ENCODE data around the gene TRAPPC10.

Gene TRAPPC10

DNA sequence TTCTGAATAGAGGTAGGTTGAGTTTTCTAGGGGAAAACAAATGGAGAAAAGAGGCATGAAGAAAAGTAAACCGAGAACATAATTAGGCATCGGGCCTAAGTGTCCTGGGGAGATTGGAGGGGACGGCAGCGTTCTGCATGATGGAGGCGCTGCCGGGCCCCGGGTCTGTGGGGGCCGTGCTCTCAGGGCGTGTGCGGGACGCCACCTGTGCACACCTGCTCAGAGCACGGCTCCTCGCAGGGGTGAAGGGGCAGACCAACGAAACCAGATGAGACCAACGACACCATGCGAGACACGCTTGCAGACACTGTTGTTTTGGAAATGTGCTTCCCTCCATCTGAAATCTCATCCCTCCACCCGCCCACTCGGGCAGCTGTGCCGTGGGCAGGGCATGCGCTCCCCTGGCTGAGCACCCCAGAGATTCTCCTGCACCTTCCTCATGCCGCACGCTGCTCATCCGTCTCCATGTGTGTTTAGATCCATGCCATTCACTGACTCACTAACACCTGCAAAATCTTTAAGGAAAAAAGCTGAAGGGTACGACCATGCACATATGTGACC is 28.2 kb upstream of the TRAPPC10 start:
- no peak for DNase-seq

DNA sequence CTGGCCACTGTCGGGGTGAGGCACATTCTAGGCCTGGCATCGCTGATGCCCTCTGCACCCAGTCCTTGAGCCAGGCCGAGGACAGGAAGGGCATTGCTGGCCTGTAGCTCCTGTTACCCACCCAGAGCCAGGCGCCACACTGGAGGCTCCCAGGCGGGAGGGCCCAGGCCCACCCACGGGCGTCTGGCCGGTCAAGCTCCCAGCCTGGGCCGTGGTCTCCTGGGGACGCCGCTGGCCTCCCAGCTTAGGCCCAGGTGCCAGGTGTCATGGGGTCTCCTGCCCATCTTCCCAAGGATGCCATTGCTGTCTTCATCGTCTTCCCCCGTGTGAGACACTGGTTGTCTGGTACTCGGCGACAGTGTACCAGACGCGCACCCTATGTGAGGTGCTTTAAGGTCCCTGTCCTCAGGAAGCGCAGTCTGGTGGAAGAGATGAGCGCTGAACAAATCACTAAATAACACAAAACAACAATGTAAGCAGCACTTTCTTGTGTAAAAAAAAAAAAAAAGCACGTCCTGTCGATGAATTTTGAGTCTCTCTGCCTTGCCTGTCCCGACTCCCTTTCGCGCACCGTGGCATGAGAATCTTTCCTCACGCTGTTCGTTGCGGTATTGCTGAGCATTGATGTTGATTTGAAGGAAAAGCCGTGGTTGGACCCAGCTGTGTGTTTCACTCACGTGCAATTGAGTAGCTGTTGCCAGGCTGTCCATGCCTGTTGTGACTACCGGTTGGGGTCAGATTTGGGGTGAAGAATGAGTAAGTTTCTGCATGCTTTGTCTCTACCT is 27.0 kb upstream of the TRAPPC10 start:
- peak in 1 of 5 experiments; percentile 45 for DNase-seq

DNA sequence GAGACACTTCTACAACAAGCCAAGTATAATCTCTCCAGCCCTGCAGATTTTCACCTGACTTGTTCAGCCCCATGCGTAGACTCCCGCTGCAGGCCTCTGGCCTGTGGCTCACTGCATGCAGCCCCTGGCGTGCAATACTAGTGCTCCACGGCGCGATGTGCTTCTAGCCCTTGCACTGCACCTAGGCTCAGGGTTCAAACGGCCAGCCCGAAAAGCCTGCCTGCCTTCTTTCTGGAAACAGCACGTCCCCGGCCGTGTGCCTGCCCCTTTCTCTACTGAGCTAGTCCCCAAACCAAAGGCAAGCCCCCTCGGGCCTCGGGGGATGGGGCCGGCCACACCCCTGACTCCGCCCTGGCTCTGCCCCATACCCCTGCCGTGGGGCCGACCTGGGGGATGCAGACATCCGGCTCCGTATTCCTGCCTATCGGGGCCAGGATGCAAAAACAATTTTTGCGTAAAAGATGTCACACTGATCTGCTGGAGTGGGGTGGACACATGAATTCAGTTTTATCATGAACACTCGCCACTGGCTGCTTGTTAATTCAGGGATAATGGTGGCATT is 26.3 kb upstream of the TRAPPC10 start:
- DNase-seq = no peak

GRCh38 chr21:43986544-43987451 is 25.3 kb upstream of the TRAPPC10 start:
- DNase-seq = no peak

DNA sequence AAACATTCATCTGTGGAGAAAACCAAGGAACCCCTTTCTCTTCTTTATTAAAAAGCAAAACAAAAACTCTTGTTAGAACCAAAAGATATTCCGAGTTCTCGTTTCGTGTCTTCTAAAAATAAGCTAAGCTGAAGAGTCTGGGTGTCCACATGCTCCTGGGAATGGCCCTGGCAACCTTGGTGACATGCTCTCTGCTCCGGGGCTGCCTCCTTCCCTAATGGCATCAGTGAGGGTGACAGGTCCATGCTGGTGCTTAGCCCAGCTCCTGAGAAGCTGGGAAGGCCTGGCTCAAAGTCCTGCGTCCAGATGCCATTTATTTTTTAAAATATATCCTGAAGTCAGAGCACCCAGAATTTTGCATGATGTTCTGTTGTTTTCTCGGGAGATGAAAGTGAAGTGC is 24.6 kb upstream of the TRAPPC10 start:
- DNase-seq = no peak

DNA sequence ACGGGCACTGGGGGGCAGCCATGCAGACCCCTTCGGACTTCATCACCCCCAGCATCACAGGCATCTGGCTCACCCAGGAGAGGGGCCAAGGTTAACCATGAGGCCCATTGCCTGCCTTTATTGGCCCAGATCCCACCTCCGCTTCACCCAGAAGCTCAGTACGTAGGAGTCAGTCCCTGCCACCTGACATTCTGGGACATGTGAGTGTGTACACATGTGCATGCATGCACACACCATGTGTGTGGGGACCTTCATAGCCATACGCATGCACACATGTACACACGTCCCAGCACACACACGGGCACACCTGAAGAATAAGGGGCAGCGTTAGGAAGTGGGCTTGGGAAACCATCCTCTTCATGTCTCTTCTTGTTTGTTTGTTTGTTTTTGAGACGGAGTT is 24.1 kb upstream of the TRAPPC10 start:
- DNase-seq = no peak

GRCh38 chr21:43988506-43989230 is 23.4 kb upstream of the TRAPPC10 start:
- DNase-seq = no peak

DNA sequence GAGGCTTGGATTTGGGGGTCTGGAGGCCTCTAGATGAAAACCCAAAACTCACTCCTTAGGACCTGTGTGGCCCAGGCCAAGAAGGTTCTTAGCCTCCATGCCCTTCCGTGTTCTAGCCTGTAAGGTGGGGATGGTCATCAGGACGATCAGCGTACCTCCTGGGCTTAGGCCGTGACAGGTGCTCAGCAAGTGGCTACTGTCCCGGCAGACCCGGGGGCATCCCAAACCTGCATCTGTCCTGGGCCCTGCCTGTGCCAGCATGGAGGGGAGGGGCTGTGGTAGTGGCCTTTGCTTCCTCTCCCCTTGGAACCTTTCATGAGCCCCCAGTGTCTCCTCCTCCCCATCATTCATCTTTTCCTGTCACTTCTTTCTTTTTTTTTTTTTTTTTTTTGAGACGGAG is 22.7 kb upstream of the TRAPPC10 start:
- no peak for DNase-seq

DNA sequence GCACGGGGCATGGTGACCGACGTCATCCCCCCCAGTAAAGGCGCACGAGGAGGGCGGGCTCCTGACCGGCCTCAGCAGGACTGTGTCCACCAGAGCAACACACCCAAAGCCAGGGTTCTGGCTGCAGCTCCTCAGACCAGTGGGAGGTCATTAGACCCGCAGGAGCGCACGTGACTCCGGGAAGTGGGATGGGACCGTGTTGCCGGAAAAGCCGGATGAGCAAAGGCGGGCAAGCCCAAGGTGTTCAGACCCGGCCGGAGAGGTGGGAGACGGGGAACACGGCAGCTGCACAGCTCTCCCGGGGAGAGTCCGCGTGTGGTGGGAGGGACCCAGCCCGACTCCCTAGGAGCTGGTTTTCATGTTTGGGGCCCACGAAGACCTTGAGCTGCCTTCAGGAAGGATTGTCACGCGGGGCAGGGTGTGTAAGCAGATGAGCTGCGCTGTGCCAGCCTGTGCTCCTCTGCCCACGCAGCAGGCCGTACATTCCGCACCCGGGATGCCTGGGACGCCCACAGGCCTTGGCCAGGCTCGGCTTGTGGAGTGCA is 20.6 kb upstream of the TRAPPC10 start:
- no peak for DNase-seq

DNA sequence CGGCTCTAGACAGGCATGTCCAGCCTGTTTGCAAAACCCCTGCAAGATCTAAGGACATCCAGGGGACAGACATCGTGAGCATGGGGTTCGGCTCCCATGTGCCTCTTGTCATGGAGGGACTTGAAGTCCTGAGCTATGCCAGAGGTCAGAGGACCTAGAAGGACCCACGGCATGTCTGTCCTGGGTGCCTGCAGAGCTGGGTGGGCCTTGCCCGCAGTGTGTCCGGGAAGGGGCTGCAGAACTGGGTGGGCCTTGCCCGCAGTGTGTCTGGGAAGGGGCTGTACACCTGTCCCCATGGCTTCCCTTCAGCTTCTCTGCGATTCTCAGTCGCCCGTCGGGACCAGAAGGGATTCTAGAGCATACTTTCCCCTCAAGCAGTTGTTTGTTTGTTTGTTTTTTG is 20.0 kb upstream of the TRAPPC10 start:
- DNase-seq = no peak

DNA sequence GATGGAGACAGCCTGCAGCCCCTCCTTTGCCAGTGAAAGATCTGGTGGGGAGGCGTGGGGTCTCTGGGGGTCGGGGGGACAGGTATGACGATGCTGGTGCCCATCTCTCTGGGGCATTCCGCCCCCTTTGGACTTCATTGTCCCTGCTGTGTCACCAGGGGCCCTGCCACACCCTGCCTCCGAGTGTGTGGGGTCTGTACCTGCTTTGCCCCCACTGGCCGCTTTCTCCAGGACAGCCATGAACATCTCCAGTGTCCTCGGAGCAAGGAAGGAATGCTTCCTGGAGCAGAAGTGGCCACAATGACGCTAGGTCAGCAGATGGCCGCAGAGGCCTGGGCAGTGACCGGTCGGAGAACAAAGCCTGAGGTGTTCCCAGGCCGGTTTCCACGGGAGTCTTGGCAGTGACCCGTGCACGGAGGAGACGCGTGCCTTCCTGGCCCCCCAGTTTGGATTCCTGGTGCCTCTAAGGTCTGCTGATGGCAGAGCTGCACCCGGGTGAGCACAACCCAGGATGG is 18.6 kb upstream of the TRAPPC10 start:
- no peak for DNase-seq

DNA sequence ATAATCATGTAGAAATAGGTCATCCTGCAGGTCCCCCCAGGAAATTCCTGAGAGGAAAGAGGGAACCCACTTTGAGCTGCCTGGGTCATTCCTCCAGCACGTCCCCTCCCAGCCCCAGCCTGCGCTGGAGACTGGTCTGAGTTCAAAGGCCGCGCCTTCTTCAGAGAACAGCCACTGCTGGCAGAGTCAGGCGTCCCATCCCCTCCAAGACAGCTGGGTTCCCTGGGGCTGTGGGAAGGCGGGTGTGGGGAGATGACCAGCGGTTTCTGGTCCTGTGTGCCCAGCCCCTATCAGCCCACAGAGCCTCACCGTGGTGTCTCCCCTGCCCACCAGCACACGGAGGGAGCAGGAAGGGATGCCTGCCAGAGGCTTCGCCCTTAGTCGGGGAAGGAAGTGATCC is 18.0 kb upstream of the TRAPPC10 start:
- DNase-seq = no peak

GRCh38 chr21:43994646-43995045 is 17.5 kb upstream of the TRAPPC10 start:
- no peak for DNase-seq

DNA sequence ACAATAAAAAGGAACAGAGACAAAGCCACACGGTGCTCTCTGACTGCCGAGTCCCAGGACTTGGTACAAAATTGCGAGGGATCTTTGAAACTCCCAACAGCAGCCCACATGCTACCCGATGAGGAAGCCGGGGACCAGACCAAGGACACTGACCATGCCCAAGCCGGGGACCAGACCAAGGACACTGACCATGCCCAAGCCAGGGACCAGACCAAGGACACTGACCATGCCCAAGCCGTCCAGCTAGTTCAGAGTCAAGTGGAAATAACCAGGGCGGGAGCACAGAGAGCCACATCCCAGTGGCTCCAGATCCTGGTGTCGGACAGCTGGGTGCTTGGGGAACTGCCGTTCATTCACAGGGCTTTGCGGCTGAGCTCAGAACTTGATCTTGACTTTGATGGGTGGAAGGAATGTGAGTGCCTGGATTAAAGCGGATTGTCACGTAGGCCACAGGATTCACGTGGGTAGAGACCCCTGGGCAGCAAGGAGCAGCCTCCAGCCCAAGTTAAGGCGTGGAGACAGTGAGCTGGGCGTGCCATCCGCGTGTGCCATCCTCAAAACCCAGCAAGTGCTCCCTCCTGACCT is 16.5 kb upstream of the TRAPPC10 start:
- no peak for DNase-seq

DNA sequence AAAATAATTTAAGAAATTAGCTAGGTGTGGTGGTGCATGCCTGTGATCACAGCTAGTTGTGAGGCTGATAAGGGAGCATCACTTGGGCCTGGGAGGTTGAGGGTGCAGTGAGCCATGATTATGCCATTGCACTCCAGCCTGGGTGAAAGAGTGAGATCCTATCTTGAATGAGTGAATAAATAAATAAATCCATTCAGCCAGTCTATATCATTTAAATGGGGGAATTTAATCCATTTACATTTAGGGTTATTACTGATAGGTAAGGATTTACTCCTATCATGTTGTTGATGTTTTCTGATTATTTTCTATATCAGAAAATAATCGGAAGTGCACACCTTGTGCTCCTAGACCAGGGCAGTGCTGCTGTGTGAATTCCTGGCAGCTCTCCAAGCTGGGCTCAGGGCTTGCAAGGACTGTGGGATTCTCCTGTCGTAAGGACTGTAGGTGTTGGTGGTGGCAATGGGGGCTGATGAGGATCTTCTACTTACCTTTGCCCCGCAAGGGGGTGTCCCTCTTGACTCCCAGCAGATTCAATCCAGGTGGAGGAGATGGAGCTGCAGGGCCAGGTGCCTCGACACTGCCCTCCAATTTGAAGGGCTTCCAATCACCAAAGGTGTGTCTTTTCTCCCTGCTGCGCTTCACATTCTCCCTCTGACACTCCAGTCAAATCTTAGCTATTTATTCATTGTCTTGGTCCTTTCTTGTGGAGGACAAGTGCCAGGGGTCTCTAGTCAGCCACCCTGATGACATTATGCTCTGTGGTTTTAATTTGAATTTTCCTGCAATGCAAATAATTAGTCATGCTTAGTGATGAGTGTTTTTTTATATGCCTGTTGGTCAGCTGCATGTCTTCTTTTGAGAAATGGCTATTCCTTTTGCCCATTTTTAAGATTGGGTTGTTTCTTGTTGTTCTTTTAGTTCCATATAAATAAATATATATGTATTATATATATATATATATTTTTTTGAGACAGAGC is 14.1 kb upstream of the TRAPPC10 start:
- no peak for DNase-seq

DNA sequence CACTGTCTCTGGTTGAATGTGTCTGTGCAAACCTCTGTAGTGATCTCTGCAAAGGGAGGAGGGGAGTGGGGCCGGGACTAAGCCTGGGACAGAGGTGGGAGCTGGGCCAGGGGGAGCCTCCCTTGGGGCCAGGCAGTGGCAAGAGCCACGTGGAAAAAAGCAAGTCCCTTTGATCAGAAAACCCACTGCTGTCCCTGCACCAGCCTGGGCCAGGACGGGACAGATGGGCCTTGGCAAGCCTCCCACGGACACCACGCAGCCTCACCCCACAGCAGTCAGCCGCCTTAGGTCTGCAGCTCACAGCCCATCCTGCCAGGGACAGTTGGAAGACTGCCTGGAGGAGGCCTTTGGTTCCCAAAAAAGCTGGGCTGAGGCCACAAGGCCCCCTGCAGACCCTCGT is 11.7 kb upstream of the TRAPPC10 start:
- DNase-seq = no peak

DNA sequence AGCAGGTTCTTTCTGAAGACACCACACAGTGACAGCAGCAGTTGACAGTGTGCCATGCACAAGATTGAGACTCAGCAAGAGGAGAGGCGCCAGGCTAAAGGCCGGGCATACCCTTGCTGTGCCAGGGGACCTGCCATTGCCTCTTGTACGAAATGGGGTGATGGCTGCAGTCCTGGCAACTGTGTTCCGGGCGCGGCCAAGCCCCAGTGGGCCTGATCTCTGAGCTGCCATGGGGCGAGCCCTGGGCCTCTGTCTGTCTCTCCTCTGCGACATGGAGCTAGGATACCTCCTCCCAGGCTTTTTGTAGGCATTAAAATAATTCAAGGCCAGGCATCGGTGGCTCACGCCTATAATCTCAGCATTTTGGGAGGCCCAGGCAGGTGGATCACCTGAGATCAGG is 9.6 kb upstream of the TRAPPC10 start:
- DNase-seq = no peak

DNA sequence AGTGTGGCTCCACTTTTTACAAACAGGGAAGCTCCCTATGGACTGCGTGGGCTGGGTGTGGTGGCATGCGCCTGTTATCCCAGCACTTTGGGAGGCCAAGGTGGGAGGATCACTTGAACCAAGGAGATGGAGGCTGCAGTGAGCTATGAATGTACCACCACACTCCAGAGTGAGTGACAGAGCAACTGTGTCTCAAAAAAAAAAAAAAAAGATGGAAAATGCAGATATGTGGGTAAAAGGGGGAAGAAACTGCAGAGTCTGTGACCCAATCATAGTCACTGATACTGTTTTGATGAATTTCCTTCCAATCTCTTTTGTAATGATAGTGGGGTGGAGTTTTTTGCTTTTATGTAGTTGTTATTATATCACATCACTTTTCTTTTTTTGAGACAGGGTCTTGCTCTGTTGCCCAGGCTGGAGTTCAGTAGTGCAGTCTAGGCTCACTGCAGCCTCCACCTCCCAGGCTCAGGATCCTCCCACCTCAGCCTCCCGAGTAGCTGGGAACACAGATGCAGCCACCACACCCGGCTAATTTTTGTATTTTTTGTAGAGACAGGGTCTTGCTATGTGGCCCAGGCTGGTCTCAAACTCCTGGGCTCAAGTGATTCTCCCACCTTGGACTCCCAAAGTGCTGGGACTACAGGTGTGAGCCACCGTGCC is 8.7 kb upstream of the TRAPPC10 start:
- no peak for DNase-seq

DNA sequence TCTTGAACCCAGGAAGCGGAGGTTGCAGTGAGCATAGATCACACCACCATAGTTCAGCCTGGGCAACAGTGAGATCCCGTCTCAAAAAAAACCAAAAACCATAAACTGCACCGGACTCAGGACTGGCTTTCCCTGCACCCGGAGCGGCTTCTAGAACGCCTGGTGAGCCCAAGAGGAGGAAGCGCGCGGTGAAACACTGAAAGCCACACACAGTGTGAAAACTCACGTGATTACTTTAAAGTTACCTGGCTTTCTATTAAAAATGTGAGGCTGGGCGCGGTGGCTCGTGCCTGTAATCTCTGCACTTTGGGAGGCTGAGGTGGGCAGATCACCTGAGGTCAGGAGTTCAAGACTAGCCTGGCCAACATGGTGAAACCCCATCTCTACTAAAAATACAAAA is 7.0 kb upstream of the TRAPPC10 start:
- DNase-seq = no peak

DNA sequence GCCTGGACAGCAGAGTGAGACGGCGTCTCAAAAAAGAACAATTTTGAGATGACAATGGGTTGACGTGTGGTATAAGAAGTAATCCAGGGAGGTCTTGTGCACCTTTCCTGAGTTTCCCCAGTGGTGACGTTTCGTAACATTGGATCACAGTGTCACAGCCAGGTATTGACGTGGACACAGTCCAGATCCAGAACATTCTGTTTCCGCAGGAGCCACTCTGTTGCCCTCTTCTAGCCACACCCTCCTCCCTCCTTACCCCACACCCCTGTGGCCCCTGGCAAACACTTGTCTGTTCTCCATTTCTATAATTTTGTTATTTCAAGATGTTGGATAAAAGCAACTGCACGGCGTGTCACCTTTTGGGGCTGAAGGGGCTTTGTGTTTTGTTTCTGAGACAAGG is 6.5 kb upstream of the TRAPPC10 start:
- no peak for DNase-seq
